Activated T-helper 2 cell treated with anti-CD3 and anti-CD28 coated beads, Interferon-gamma antibody, Interleukin-2, Interleukin-4, amounts not matched to agents 10 μg/mL and 5 μg/mL and 100 μg/mL, durations not matched to agents 14 hours and 24 hours and 36 hours (primary cell): ENCODE data around the gene KRT5. TPM values are rescaled to one million over a fixed set of nuclear protein-coding genes. Genes with fewer than 3 reads are reported as not detected.

Source experiments
- DNase-seq: peaks from one replicate; pipeline ENCODE4 v3.0.0; 2021; ENCODE audit warnings: low spot score
- H3K27ac Mint-ChIP-seq: one replicate; pipeline ENCODE4 v1.8.0; 2021; ENCODE audit warnings: mixed read lengths
- H3K27me3 Mint-ChIP-seq: one replicate; pipeline ENCODE4 v1.8.0; 2021; ENCODE audit warnings: low read depth, mixed read lengths
- H3K36me3 Mint-ChIP-seq: one replicate; pipeline ENCODE4 v1.8.0; 2021; ENCODE audit warnings: low read depth, mixed read lengths
- H3K4me1 Mint-ChIP-seq: one replicate; pipeline ENCODE4 v1.8.0; 2021; ENCODE audit warnings: low read depth, mixed read lengths
- H3K4me3 Mint-ChIP-seq: one replicate; pipeline ENCODE4 v1.8.0; 2021; ENCODE audit warnings: low read depth, mild to moderate bottlenecking, moderate library complexity, mixed read lengths
- H3K9me3 Mint-ChIP-seq: one replicate; pipeline ENCODE4 v1.8.0; 2021; ENCODE audit warnings: mixed read lengths
- intact Hi-C: fragments of 100-400 bp; cut with micrococcal nuclease; formaldehyde crosslinking; loops from one replicate; pipeline ENCODE4 v1.15.1; 2023
- total RNA-seq: library from RNA; stranded (reverse); gene quantifications from 2 replicates; pipeline ENCODE4 v1.2.3, GENCODE V29; 2022

Gene KRT5
- total RNA-seq, 1 donor from 2014 or later, result not detected

GRCh38 chr12:52532636-52533035, 12.4 kb upstream of the KRT5 start:
- no peak overlapping the region for H3K4me3 Mint-ChIP-seq
- DNase-seq, result no peak
- intact Hi-C loops, result no loop called here

GRCh38 chr12:52531566-52532300, 11.5 kb upstream of the KRT5 start:
- Mint-ChIP-seq H3K27me3 (no peaks in the 10 kb centered on the region), H3K27ac (no peak overlapping the region), H3K9me3 (no peaks in the 10 kb centered on the region), H3K4me1 (peaks cover 4% of the 10 kb centered on the region), H3K36me3 (no peaks in the 10 kb centered on the region), H3K4me3 (no peak overlapping the region)
- DNase-seq, result no peak
- intact Hi-C loops, result no loop called here

More at GRCh38 chr12:52532636-52533035, 12.4 kb upstream of the KRT5 start:
- no peaks in the 10 kb centered on the region for H3K4me1 Mint-ChIP-seq
- H3K9me3 Mint-ChIP-seq, result no peaks in the 10 kb centered on the region
- H3K27ac Mint-ChIP-seq, result no peak overlapping the region
- no peaks in the 10 kb centered on the region for H3K36me3 Mint-ChIP-seq
- H3K27me3 Mint-ChIP-seq, result no peaks in the 10 kb centered on the region

- H3K27me3 Mint-ChIP-seq, result no peaks in the 10 kb centered on the region
Measured at GRCh38 chr12:52530905-52531304, 10.7 kb upstream of the KRT5 start.

GRCh38 chr12:52530366-52530765, 10.2 kb upstream of the KRT5 start:
- Mint-ChIP-seq H3K36me3 (no peaks in the 10 kb centered on the region), H3K27me3 (no peaks in the 10 kb centered on the region), H3K4me3 (no peak overlapping the region), H3K9me3 (no peaks in the 10 kb centered on the region), H3K27ac (no peak overlapping the region), H3K4me1 (peaks cover 5% of the 10 kb centered on the region)
- no peak for DNase-seq
- intact Hi-C loops, result no loop called here

More at GRCh38 chr12:52530905-52531304, 10.7 kb upstream of the KRT5 start:
- Mint-ChIP-seq H3K36me3 (no peaks in the 10 kb centered on the region), H3K4me1 (peaks cover 5% of the 10 kb centered on the region), H3K27ac (no peak overlapping the region), H3K9me3 (no peaks in the 10 kb centered on the region), H3K4me3 (no peak overlapping the region)
- no peak for DNase-seq
- intact Hi-C loops, result no loop called here

DNA sequence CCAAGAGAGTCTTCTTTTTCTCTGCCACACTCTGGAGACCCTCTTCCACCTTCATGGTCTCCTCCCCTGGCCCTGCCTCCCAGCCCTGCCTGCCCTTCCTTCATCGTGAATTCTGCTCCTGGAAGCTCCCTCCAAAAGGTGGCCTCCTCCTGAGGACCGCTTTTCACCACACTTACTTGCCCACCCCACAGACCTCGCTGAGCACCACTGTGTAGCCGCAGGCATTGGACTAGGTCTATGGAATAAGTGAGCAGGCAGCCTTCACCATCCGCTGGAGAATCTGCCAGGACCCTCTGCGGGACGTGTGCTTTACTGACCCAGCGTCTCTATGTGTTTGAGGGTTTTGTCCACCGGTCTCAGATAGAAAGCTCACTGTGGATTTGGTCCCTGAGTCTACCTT, 9.7 kb upstream of the KRT5 start:
- intact Hi-C loops, result no loop called here
- H3K9me3 Mint-ChIP-seq, result no peaks in the 10 kb centered on the region
- H3K27ac Mint-ChIP-seq, result no peak overlapping the region
- no peak overlapping the region for H3K4me3 Mint-ChIP-seq
- H3K36me3 Mint-ChIP-seq, result no peaks in the 10 kb centered on the region
- peaks cover 5% of the 10 kb centered on the region for H3K4me1 Mint-ChIP-seq
- no peaks in the 10 kb centered on the region for H3K27me3 Mint-ChIP-seq
- no peak for DNase-seq

GRCh38 chr12:52529417-52529816, 9.2 kb upstream of the KRT5 start:
- Mint-ChIP-seq H3K27ac (no peak overlapping the region), H3K27me3 (no peaks in the 10 kb centered on the region), H3K9me3 (no peaks in the 10 kb centered on the region), H3K4me1 (peaks cover 5% of the 10 kb centered on the region), H3K4me3 (no peak overlapping the region), H3K36me3 (no peaks in the 10 kb centered on the region)
- no peak for DNase-seq
- intact Hi-C loops, result no loop called here

GRCh38 chr12:52528641-52529143, 8.5 kb upstream of the KRT5 start:
- intact Hi-C loops, result no loop called here
- no peaks in the 10 kb centered on the region for H3K36me3 Mint-ChIP-seq

DNA sequence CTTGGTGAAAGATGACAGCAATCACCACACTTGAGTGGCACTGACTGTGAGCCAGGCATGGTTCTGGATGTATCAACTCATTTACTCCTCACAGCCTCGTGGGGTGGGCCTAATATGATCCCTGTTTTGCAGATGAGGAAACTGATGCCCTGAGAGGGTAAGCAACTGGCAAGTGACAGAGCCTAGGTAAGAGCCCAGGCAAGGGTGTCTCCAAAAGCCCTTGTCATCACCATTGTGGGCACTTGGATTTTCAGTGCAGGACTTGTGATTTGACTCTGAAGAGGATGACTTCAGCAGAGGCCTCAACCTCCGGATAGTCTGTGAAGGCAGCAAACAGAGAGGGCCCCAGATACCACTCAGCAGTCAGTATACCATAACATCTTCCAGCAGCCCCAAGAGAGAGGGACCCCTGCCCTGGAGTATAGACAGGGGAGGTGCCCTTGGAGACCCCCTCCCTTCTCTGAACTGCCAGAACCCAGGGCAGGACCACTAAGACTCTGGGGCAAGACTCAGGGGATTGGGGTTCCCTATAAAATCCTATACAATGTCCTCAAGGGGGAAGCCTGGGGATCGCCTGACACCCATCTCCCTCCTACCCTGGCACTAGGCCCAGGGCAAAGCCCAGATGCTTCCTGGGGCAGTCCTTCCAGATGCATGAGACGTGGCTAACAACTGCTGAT, 7.1 kb upstream of the KRT5 start:
- Mint-ChIP-seq H3K36me3 (no peaks in the 10 kb centered on the region), H3K4me1 (peaks cover 5% of the 10 kb centered on the region), H3K27me3 (no peaks in the 10 kb centered on the region), H3K27ac (no peak overlapping the region), H3K9me3 (no peaks in the 10 kb centered on the region), H3K4me3 (no peak overlapping the region)
- no peak for DNase-seq
- intact Hi-C loops, result no loop called here

More at GRCh38 chr12:52528641-52529143, 8.5 kb upstream of the KRT5 start:
- H3K4me3 Mint-ChIP-seq, result no peak overlapping the region
- no peaks in the 10 kb centered on the region for H3K9me3 Mint-ChIP-seq
- no peaks in the 10 kb centered on the region for H3K27me3 Mint-ChIP-seq
- peaks cover 5% of the 10 kb centered on the region for H3K4me1 Mint-ChIP-seq
- no peak for DNase-seq
- no peak overlapping the region for H3K27ac Mint-ChIP-seq

DNA sequence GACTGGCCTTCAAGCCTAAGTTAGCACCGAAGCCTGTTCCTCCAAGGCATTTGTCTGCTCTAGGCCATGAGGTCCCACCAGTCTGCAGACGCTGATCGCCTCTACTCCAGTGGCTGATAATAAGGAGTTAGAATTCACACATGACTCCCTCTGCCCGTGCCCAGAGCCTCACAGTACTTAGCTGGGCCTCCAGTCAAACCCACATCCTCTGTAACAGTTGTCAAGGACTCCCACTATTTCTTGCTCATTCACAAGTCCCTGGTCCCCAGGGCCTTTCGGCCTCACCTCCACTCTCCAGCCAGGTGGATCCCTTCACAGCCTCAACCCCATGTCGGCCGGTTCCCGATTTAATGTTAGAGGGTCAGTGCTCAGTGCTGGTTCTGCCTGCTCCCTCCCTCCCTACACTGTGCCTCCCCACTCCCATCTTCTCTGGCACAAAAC, 6.3 kb upstream of the KRT5 start:
- Mint-ChIP-seq H3K9me3 (no peaks in the 10 kb centered on the region), H3K36me3 (no peaks in the 10 kb centered on the region), H3K4me3 (no peak overlapping the region), H3K27ac (no peak overlapping the region), H3K27me3 (no peaks in the 10 kb centered on the region), H3K4me1 (peaks cover 5% of the 10 kb centered on the region)
- no peak for DNase-seq
- intact Hi-C loops, result no loop called here

GRCh38 chr12:52525661-52526499, 5.7 kb upstream of the KRT5 start:
- Mint-ChIP-seq H3K4me1 (peaks cover 5% of the 10 kb centered on the region), H3K27ac (no peak overlapping the region), H3K9me3 (no peaks in the 10 kb centered on the region), H3K27me3 (no peaks in the 10 kb centered on the region), H3K36me3 (no peaks in the 10 kb centered on the region), H3K4me3 (no peak overlapping the region)
- intact Hi-C loops, result no loop called here
- DNase-seq, result no peak

- Mint-ChIP-seq H3K9me3 (no peaks in the 10 kb centered on the region), H3K4me1 (peaks cover 5% of the 10 kb centered on the region), H3K27ac (no peak overlapping the region), H3K27me3 (no peaks in the 10 kb centered on the region), H3K36me3 (no peaks in the 10 kb centered on the region), H3K4me3 (no peak overlapping the region)
- intact Hi-C loops, result no loop called here
- no peak for DNase-seq
Measured at GRCh38 chr12:52524898-52525591, 4.9 kb upstream of the KRT5 start.

DNA sequence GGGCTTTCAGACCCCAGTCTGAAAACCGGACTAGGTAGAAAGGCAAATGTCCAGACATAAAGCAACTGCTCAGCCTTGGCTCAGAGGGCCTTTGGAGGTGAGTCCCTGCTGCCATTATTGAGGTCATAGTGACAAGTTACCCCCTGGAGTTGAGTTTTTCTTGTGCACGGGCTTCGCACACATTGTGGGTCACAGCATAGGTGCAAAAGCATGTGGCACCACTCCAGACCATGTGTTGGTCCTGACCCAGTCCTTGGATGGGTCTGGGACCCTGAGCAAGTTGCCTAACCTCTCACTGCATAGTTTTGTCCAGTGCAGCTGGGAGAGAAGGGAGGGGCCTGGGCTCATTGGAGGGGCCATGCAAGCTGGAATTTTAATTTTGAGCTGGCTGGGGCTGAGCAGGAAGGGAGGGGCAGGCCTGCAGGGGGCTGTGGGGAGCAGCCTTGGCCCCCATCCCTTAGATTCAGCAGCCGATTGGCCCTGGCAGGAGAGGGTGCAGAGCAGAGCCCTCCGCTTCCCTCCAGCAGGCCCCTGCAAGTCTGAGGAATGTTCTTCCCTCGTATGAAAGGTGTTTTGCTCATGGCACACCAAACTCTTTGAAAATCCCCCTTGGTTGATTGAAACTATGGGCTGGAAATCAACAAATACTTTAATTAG, 4.2 kb upstream of the KRT5 start:
- no peak for DNase-seq
- Mint-ChIP-seq H3K4me3 (no peak overlapping the region), H3K27me3 (no peaks in the 10 kb centered on the region), H3K36me3 (no peaks in the 10 kb centered on the region), H3K27ac (no peak overlapping the region), H3K9me3 (no peaks in the 10 kb centered on the region), H3K4me1 (peaks cover 5% of the 10 kb centered on the region)
- intact Hi-C loops, result no loop called here
